Thoracic aorta (tissue), 2 donors: ENCODE data around the gene LPAR1. TPM values are rescaled to one million over a fixed set of nuclear protein-coding genes. Genes with fewer than 3 reads are reported as not detected.

Experiments used
- ATAC-seq: fragments of 150-250 bp; one replicate; pipeline ENCODE4 v1.8.0; 2017; ENCODE audit warnings: low read depth; ENCODE audit not compliant: insufficient number of reproducible peaks, low FRiP score
- DNase-seq: peaks from one replicate; pipeline ENCODE4 v3.0.0-alpha.2; 2020; ENCODE audit warnings: low spot score
- H3K27ac ChIP-seq, 2 donors: fragments of 200-600 bp; sonication (generic); 1 replicate in 1 of 2; 2 replicates in 1 of 2; pipeline ENCODE4 v1.5.1; 2016; ENCODE audit warnings: mild to moderate bottlenecking in 2 of 2, moderate library complexity in 2 of 2
- H3K27me3 ChIP-seq: fragments of 200-600 bp; sonication (generic); replicated peaks from 2 replicates; pipeline ENCODE4 v1.6.0; 2016; ENCODE audit warnings: mild to moderate bottlenecking; ENCODE audit not compliant: insufficient read depth
- H3K36me3 ChIP-seq: fragments of 200-600 bp; sonication (generic); one replicate; pipeline ENCODE4 v1.5.1; 2016
- H3K4me1 ChIP-seq, 2 donors: fragments of 200-600 bp; sonication (generic); 1 replicate in 1 of 2; 2 replicates in 1 of 2; pipeline versions ENCODE4 v1.5.1 to v1.6.0; 2016; ENCODE audit warnings: low read depth in 2 of 2, mild to moderate bottlenecking in 1 of 2; ENCODE audit not compliant: control insufficient read depth in 1 of 2
- H3K4me3 ChIP-seq: fragments of 200-600 bp; sonication (generic); 2 replicates; pipeline ENCODE4 v1.5.1; 2016; ENCODE audit warnings: mild to moderate bottlenecking
- H3K9me3 ChIP-seq: fragments of 200-600 bp; sonication (generic); 2 replicates; pipeline ENCODE4 v1.5.1; 2016
- total RNA-seq, 2 donors: library from RNA; depleted of rRNA; stranded (reverse); fragments of >200 nt; gene quantifications; one replicate each; pipeline versions ENCODE4 v1.1.0 to v1.2.3, GENCODE V29; 2016
- TF ChIP-seq, protein P1 (sequence below): fragments of 200-600 bp; sonication (generic); IDR thresholded peaks from one replicate; pipeline ENCODE4 v1.5.1; 2019; ENCODE audit warnings: antibody characterized with exemption

LPAR1 gene
- total RNA-seq, 2 donors from 2014 or later, result 85.1 to 94.0 TPM

DNA sequence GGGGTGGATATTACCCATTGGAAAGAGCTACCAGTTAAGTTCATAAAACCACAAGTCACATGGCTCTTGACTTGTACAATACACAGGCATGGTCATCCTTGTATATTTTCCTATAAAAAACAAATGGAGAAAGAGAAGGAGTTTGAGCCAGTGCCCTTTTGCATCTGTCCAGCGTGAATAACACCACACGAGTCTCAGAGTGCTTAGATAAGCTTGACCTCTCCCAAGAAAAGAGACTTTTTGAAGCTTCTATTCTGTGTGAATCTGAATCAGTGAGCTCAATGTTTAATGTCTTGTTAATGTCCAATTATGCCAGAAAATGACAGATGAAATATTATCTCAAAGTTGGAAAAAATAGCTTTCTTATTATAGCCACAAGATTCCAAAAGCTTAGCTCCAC lies 30.9 kb upstream of the LPAR1 start:
- Histone ChIP-seq H3K36me3 (no peaks in the 10 kb centered on the region), H3K4me3 (no peak overlapping the region), H3K27ac (no peak overlapping the region), H3K4me1 (no peaks in the 10 kb centered on the region), H3K9me3 (no peaks in the 10 kb centered on the region), H3K27me3 (no peaks in the 10 kb centered on the region)
- ATAC-seq (no peak), DNase-seq (no peak)
- TF ChIP-seq, protein P1, sequence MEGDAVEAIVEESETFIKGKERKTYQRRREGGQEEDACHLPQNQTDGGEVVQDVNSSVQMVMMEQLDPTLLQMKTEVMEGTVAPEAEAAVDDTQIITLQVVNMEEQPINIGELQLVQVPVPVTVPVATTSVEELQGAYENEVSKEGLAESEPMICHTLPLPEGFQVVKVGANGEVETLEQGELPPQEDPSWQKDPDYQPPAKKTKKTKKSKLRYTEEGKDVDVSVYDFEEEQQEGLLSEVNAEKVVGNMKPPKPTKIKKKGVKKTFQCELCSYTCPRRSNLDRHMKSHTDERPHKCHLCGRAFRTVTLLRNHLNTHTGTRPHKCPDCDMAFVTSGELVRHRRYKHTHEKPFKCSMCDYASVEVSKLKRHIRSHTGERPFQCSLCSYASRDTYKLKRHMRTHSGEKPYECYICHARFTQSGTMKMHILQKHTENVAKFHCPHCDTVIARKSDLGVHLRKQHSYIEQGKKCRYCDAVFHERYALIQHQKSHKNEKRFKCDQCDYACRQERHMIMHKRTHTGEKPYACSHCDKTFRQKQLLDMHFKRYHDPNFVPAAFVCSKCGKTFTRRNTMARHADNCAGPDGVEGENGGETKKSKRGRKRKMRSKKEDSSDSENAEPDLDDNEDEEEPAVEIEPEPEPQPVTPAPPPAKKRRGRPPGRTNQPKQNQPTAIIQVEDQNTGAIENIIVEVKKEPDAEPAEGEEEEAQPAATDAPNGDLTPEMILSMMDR, result no peak

DNA sequence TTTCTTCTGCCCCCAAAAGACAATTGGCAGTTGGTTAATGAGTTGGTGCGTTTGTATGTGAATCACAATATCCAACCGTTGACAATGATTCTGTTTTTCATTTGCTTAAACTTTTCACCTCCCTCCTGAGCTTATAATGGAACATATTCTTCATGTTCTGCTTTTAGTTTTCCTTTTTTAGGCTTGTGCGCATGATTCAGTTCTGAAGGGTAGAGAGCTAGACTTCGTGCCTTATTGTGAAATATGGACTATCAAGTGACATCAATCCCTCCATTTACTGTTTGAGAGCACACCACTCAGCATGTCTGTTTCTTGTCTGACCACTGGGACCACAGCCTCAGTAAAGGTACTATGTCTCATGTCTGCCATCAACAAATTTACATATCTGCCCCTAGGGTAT lies 30.5 kb upstream of the LPAR1 start:
- ATAC-seq (peak; percentile 55), DNase-seq (no peak)
- Histone ChIP-seq H3K36me3 (no peaks in the 10 kb centered on the region), H3K4me3 (peak overlapping the region; percentile 26), H3K27ac (peak overlapping the region in 1 of 2 donors; percentile 47), H3K4me1 (no peaks in the 10 kb centered on the region), H3K27me3 (no peaks in the 10 kb centered on the region), H3K9me3 (no peaks in the 10 kb centered on the region)
- TF ChIP-seq, protein P1, result no peak

DNA sequence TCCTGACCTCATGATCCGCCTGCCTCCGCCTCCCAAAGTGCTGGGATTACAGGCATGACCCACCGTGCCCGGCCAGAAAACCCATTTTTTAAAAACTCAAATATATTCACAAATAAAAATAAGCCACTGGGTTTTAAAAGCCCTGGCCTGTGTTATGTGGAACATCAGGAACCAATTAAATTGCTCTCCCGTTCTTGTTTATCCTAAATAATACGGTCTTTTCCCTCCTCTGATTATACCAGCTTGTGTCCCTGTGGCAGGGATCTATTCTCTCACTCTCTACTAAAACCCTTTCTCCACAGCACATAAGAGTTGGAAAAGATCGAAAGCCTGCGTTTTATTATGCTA lies 30.1 kb upstream of the LPAR1 start:
- Histone ChIP-seq H3K9me3 (no peaks in the 10 kb centered on the region), H3K4me3 (peak overlapping the region; percentile 26), H3K27me3 (no peaks in the 10 kb centered on the region), H3K36me3 (no peaks in the 10 kb centered on the region), H3K27ac (peak overlapping the region in 1 of 2 donors; percentile 47), H3K4me1 (no peaks in the 10 kb centered on the region)
- DNase-seq (no peak), ATAC-seq (no peak)
- TF ChIP-seq, protein P1, result no peak

DNA sequence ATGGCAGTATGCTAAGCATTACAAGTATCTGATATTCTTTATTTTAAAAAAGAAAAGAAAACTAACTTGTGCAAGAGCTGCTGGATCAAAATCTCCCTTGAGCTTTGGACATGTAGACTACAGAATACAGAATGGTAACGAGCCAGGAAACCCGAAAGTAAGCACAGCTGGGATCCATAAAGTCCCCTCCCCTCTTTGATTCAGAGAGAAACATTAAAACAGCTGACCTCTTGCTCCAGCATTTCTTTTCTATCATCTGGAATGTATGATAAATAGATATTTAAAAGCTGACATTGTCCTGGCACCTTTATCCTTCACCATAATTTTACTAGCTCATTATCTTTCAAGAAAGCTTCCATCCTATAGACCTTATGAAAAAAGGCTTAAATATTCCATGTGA lies 28.2 kb upstream of the LPAR1 start:
- no peak for DNase-seq
- no peaks in the 10 kb centered on the region for H3K27me3 ChIP-seq
- H3K36me3 ChIP-seq, result no peaks in the 10 kb centered on the region
- H3K9me3 ChIP-seq, result no peaks in the 10 kb centered on the region
- TF ChIP-seq, protein P1, result no peak
- H3K4me3 ChIP-seq, result no peak overlapping the region
- no peak overlapping the region for H3K27ac ChIP-seq
- H3K4me1 ChIP-seq, result no peaks in the 10 kb centered on the region
- ATAC-seq, result no peak

DNA sequence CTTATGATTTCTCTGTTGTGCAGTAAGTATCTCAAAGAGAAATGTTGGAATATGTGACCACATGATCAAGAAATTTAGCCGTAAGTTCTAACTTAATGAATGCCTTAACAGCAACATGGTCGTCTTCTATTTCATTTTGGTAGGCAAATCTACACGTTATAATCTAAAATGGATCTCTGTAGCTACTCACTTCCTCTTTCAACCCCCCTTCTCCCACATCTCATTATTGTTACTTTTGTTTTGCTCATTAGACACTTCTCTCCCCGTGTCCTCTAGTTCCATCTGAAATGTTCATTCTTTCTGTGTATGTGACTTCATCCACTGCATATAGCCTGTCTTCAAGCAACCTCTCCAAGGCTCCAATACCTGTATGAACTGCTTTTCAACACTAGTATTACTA lies 27.1 kb upstream of the LPAR1 start:
- no peak overlapping the region for H3K27ac ChIP-seq
- no peaks in the 10 kb centered on the region for H3K4me1 ChIP-seq
- H3K9me3 ChIP-seq, result no peaks in the 10 kb centered on the region
- no peaks in the 10 kb centered on the region for H3K27me3 ChIP-seq
- H3K4me3 ChIP-seq, result no peak overlapping the region
- H3K36me3 ChIP-seq, result no peaks in the 10 kb centered on the region
- no peak for DNase-seq
- ATAC-seq, result no peak
- TF ChIP-seq, protein P1, result no peak
